AG04449 (cell line): ENCODE results near the gene PSMC3.

Experiments
- CTCF ChIA-PET: fragments of 350-600 bp; formaldehyde crosslinking; extraction: SDS; loops from one replicate; lab custom pipeline; 2021; ENCODE audit warnings: antibody characterized with exemption; lab: Yijun Ruan, JAX
- POLR2A ChIA-PET: fragments of 400-600, 350-600 bp; formaldehyde crosslinking; extraction: SDS; loops from one replicate; lab custom pipeline; 2020; ENCODE audit warnings: antibody characterized with exemption, inconsistent platforms; lab: Yijun Ruan, JAX
- DNase-seq: peaks from one replicate; pipeline ENCODE4 v3.0.0-alpha.2; 2010; ENCODE audit warnings: low read depth, low spot score
- H3K4me3 ChIP-seq: 2 replicates; pipeline ENCODE4 v1.5.1; 2011; ENCODE audit warnings: low read depth, mild to moderate bottlenecking, control low read depth, low read length
- CTCF ChIP-seq: IDR thresholded peaks from one replicate; pipeline ENCODE4 v1.5.1; 2011; ENCODE audit warnings: mild to moderate bottlenecking, moderate library complexity, low read length, control low read depth, inconsistent platforms; ENCODE audit not compliant: insufficient read depth; ENCODE audit errors: missing control alignments

The PSMC3 gene

GRCh38 chr11:47440054-47440476, 13.8 kb upstream of the PSMC3 start:
- DNase-seq: no peak
- CTCF ChIA-PET: interaction anchor here (1.1 to 2.7 kb wide), 3 partner anchors 15 to 66 kb away, joined by 3 to 7 read pairs (median 5); no protein-coding TSS in a partner anchor
- H3K4me3 ChIP-seq: no peak overlapping the region
- POLR2A ChIA-PET: no interaction called here
- no peak for TF ChIP-seq CTCF

DNA sequence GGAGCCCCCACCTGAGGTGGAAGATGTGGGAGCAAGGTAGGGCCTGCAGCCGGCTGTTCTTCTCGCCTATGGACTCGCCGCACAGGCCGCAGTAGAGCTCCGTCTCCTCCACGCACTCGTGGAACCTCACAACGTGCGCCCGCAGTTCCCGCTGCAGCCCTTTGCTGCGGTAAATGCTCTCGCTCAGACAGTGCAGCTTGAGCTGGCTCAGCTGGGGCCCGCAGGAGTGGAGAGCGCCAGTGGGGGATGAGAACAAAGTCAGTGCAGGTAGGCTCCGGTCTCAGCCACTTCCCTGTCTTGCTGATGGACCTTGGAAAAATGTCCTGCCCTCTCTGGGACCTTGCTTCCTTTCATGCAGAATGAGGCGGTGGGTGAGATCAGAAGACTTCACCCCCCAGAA, 12.5 kb upstream of the PSMC3 start:
- DNase-seq: no peak
- no peak overlapping the region for H3K4me3 ChIP-seq
- ChIA-PET CTCF (interaction anchor here (1.8 to 2.7 kb wide), 2 partner anchors 16 to 65 kb away, joined by 5 to 7 read pairs; no protein-coding TSS in a partner anchor), POLR2A (interaction anchor here (0.8 kb wide), 1 partner anchor 9 kb away, joined by 3 read pairs; no protein-coding TSS in a partner anchor)
- no peak for TF ChIP-seq CTCF

GRCh38 chr11:47437746-47438418, 11.6 kb upstream of the PSMC3 start:
- H3K4me3 ChIP-seq: no peak overlapping the region
- DNase-seq: no peak
- no peak for TF ChIP-seq CTCF
- ChIA-PET POLR2A (interaction anchor here (0.8 kb wide), 1 partner anchor 10 kb away, joined by 3 read pairs; no protein-coding TSS in a partner anchor), CTCF (interaction anchor here (0.9 to 1.4 kb wide), 3 partner anchors 11 to 17 kb away, joined by 3 to 4 read pairs (median 3); partner anchors contain the start of gene RAPSN)

DNA sequence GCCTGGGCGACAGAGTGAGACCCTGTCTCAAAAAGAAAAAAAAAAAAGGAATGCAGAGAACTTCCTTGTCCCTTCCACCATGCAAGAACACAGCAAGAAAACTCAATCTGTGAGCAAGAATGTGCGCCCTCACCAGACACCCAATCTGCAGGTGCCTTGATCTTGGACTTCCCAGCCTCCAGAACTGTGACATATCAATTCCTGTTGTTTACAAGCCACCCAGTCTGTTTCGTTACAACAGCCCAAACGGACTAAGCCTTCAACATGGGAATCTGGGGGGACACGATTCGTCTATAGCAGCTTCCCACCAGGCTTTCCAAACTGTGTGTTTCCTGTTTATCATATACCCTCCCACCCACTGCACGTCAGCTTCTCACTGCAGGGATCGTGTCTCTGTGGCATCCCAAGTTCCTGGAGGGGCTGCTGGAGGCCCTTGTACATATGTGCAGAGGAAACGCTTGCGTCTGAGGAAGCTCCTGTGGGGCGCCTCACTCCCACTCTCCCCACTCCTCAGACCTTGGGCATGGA, 11.0 kb upstream of the PSMC3 start:
- no peak for DNase-seq
- TF ChIP-seq CTCF: no peak
- POLR2A ChIA-PET: no interaction called here
- no peak overlapping the region for H3K4me3 ChIP-seq
- CTCF ChIA-PET: interaction anchor here (0.9 to 1.4 kb wide), 3 partner anchors 12 to 17 kb away, joined by 3 to 4 read pairs (median 3); partner anchors contain the start of gene RAPSN

GRCh38 chr11:47436726-47437125, 10.5 kb upstream of the PSMC3 start:
- no peak overlapping the region for H3K4me3 ChIP-seq
- POLR2A ChIA-PET: no interaction called here
- no peak for TF ChIP-seq CTCF
- no peak for DNase-seq
- CTCF ChIA-PET: interaction anchor here (1.3 kb wide), 2 partner anchors 18 to 63 kb away, joined by 3 to 4 read pairs; no protein-coding TSS in a partner anchor

DNA sequence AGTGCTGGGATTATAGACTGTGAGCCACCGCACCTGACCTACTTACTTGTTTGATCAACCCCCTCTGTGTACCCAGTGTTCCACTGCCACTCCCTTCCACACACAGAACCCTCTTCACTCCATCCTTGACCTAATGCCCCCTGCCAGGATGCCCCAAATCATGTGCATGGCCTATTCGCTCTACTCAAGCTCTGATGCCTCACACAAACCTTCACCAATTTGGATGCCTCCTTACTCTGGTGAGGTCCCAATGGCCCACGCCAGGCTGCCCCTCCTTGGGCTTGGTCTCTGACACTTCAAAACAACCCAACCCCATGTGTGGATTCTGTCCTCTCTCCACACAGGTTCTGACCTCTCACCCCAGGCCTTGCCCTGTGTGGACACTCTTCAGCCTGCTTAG, 9.4 kb upstream of the PSMC3 start:
- POLR2A ChIA-PET: interaction anchor here (0.6 kb wide), 1 partner anchor 106 kb away, joined by 3 read pairs; no protein-coding TSS in a partner anchor
- no peak for TF ChIP-seq CTCF
- no peak overlapping the region for H3K4me3 ChIP-seq
- no peak for DNase-seq
- CTCF ChIA-PET: interaction anchor here (0.7 to 1.3 kb wide), 2 partner anchors 62 to 181 kb away, joined by 3 read pairs; no protein-coding TSS in a partner anchor
